Panc1 (cell line): ENCODE measurements around the gene SND1. TPM values are rescaled to one million over a fixed set of nuclear protein-coding genes. Genes with fewer than 3 reads are reported as not detected.

Experiments
- ATAC-seq: fragments of 200-7000 bp; cut with Tn5 transposase; 2 replicates; pipeline ENCODE4 v1.9.1; 2020; ENCODE audit warnings: mild to moderate bottlenecking, moderate library complexity
- BruUV-seq: library from RNA; stranded (reverse); fragments of 400-500 nt; replicated peaks from 2 replicates; lab custom pipeline; 2021; lab: Mats Ljungman, UMichigan
- CTCF ChIA-PET: fragments of 300-600 bp; sonication (Branson Sonifier 250); formaldehyde crosslinking; loops from one replicate; lab custom pipeline; 2022; ENCODE audit warnings: antibody characterized with exemption; lab: Charles Lee
- POLR2A ChIA-PET: fragments of 300-600 bp; sonication (Branson Sonifier 250); formaldehyde crosslinking; loops from one replicate; lab custom pipeline; 2022; ENCODE audit warnings: antibody characterized with exemption; lab: Charles Lee
- DNase-seq: peaks from one replicate; pipeline ENCODE4 v3.0.0-alpha.2; 2010; ENCODE audit warnings: low read depth, low spot score
- H3K27ac ChIP-seq: 2 replicates; pipeline ENCODE4 v1.5.1; 2011; ENCODE audit warnings: mild to moderate bottlenecking, low read length, inconsistent platforms
- H3K27me3 ChIP-seq: fragments of 200-500 bp; sonication (Bioruptor generic); 2 replicates; pipeline ENCODE4 v1.6.0; 2014; ENCODE audit warnings: low read length, inconsistent platforms; ENCODE audit not compliant: control insufficient read depth, insufficient read depth
- H3K36me3 ChIP-seq: fragments of 200-500 bp; sonication (Bioruptor generic); 2 replicates; pipeline ENCODE4 v1.5.1; 2014; ENCODE audit warnings: inconsistent platforms, mild to moderate bottlenecking, low read length, moderate library complexity; ENCODE audit not compliant: control insufficient read depth, insufficient read depth
- H3K4me1 ChIP-seq: 2 replicates; pipeline ENCODE4 v1.5.1; 2011; ENCODE audit warnings: inconsistent platforms, mild to moderate bottlenecking, low read length, moderate library complexity; ENCODE audit not compliant: control insufficient read depth, insufficient read depth
- H3K4me3 ChIP-seq, 2 experiments: 2 replicates each; pipeline ENCODE4 v1.5.1; 2011 to 2012; ENCODE audit warnings: low read depth in 2 of 2, low read length in 2 of 2, mild to moderate bottlenecking in 2 of 2, inconsistent platforms in 1 of 2, moderate library complexity in 1 of 2
- H3K9me3 ChIP-seq: fragments of 200-500 bp; sonication (Bioruptor generic); 2 replicates; pipeline ENCODE4 v1.5.1; 2014; ENCODE audit warnings: low read depth, mild to moderate bottlenecking, inconsistent platforms, low read length, moderate library complexity; ENCODE audit not compliant: control insufficient read depth, insufficient read depth
- POLR2AphosphoS5 ChIP-seq: IDR thresholded peaks from 2 replicates; pipeline ENCODE4 v1.6.1; 2012; ENCODE audit warnings: mild to moderate bottlenecking, low read depth, low read length, moderate library complexity
- REST ChIP-seq, 2 experiments: IDR thresholded peaks; 2 replicates each; pipeline ENCODE4 v1.6.1; 2011 to 2012; ENCODE audit warnings: low read depth in 2 of 2, control low read depth in 1 of 2, low read length in 1 of 2, mild to moderate bottlenecking in 1 of 2, moderate library complexity in 1 of 2; ENCODE audit not compliant: insufficient read depth in 1 of 2
- SIN3A ChIP-seq: IDR thresholded peaks from 2 replicates; pipeline ENCODE4 v1.6.1; 2012; ENCODE audit warnings: low read depth, mild to moderate bottlenecking, low read length, moderate library complexity, borderline replicate concordance; ENCODE audit not compliant: insufficient read depth
- TCF7L2 ChIP-seq: IDR thresholded peaks from 2 replicates; pipeline ENCODE4 v1.6.1; 2011; ENCODE audit warnings: mild to moderate bottlenecking, low read depth, low read length, inconsistent platforms
- in situ Hi-C: cut with HindIII; loops from 2 replicates; pipeline ENCODE4 v1.10.0; 2016; ENCODE audit warnings: low sequenced_read_pairs, low pct_unique_long_range_greater_than_20kb
- intact Hi-C: fragments of 100-400 bp; cut with micrococcal nuclease; formaldehyde crosslinking; loops from one replicate; pipeline ENCODE4 v1.10.0; 2022; ENCODE audit not compliant: unreplicated experiment
- total RNA-seq: library from RNA; stranded (reverse); gene quantifications from one replicate; pipeline ENCODE4 v1.2.1, GENCODE V29; 2021; ENCODE audit not compliant: unreplicated experiment
- TF ChIP-seq, protein P1 (sequence below): fragments of 450-650 bp; IDR thresholded peaks from 2 replicates; pipeline ENCODE4 v1.5.1; 2017; ENCODE audit warnings: mild to moderate bottlenecking

SND1 gene
- total RNA-seq, 1 experiment from 2014 or later = 176 TPM

DNA sequence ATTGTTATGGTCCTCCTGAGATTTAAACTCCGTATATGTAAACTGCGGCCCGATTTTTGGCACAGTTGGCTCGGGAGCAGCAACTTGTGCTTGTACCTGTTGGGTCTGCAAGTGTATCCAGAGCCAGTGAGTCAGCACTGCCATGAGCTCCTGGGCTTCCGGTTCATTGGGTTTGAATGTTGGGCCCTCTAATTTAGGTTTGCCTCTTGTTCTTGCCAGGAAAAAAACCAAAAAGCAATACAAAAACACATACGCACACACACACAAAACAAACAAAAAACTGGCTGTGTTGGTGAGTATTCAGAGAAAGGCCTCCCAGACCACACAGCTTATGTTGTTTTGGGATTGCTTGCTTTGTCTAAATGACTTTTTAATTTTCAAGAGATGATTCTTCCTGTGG, 26.3 kb downstream of the SND1 start:
- no peak for DNase-seq
- BruUV-seq = no TSS peak
- CTCF ChIA-PET = no interaction called here
- in situ Hi-C loops = no loop called here
- Histone ChIP-seq H3K9me3 (no peaks in the 10 kb centered on the region), H3K27me3 (no peaks in the 10 kb centered on the region), H3K4me3 (no peak overlapping the region), H3K36me3 (no peaks in the 10 kb centered on the region), H3K4me1 (no peaks in the 10 kb centered on the region), H3K27ac (no peak overlapping the region)
- TF ChIP-seq SIN3A = no peak
- TF ChIP-seq, protein P1, sequence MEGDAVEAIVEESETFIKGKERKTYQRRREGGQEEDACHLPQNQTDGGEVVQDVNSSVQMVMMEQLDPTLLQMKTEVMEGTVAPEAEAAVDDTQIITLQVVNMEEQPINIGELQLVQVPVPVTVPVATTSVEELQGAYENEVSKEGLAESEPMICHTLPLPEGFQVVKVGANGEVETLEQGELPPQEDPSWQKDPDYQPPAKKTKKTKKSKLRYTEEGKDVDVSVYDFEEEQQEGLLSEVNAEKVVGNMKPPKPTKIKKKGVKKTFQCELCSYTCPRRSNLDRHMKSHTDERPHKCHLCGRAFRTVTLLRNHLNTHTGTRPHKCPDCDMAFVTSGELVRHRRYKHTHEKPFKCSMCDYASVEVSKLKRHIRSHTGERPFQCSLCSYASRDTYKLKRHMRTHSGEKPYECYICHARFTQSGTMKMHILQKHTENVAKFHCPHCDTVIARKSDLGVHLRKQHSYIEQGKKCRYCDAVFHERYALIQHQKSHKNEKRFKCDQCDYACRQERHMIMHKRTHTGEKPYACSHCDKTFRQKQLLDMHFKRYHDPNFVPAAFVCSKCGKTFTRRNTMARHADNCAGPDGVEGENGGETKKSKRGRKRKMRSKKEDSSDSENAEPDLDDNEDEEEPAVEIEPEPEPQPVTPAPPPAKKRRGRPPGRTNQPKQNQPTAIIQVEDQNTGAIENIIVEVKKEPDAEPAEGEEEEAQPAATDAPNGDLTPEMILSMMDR = no peak
- no peak for TF ChIP-seq TCF7L2
- no peak for TF ChIP-seq REST (IDR thresholded peaks at IDR 0.05; ENCODE audit: insufficient read depth in 1 of 2, low read depth in 2 of 2, low read length in 1 of 2)
- no peak for TF ChIP-seq POLR2AphosphoS5
- ATAC-seq = no peak
- intact Hi-C loops = no loop called here
- POLR2A ChIA-PET = no interaction called here

GRCh38 chr7:127678947-127679346, 27.0 kb downstream of the SND1 start:
- ATAC-seq (no peak), DNase-seq (no peak)
- TF ChIP-seq TCF7L2 (no peak), POLR2AphosphoS5 (no peak), REST (IDR thresholded peaks at IDR 0.05; ENCODE audit: insufficient read depth in 1 of 2, low read depth in 2 of 2, low read length in 1 of 2) (no peak), SIN3A (no peak)
- TF ChIP-seq, protein P1 = no peak
- CTCF ChIA-PET = no interaction called here
- no peak overlapping the region for H3K27ac ChIP-seq
- intact Hi-C loops = no loop called here
- no peaks in the 10 kb centered on the region for H3K27me3 ChIP-seq
- H3K4me3 ChIP-seq = no peak overlapping the region
- no TSS peak for BruUV-seq
- POLR2A ChIA-PET = no interaction called here
- no peaks in the 10 kb centered on the region for H3K36me3 ChIP-seq
- H3K9me3 ChIP-seq = no peaks in the 10 kb centered on the region
- no peaks in the 10 kb centered on the region for H3K4me1 ChIP-seq
- in situ Hi-C loops = no loop called here
